ENCODE results near the gene SNRNP200. TPM values are rescaled to one million over a fixed set of nuclear protein-coding genes. Genes with fewer than 3 reads are reported as not detected.

Gene SNRNP200
- total RNA-seq, 2 donors from 2014 or later: 117 to 148 TPM

DNA sequence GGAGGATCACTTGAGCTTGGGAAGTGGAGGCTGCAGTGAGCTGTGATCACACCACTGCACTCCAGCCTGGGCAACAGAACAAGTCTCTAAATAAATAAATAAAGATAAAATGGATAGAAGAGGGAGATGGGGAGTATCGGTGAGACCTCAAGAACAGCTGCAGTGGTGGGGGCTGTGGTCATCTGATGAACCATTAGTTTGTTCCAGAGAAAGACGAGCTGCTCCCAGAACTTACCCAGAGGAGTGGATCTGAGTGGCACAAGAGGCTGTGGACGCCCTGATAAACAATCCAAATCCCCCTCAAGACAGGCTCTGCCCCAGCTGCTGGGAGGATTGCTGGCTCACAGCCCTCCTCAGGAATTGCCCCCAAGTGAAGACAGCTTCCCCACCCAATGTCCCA is 66.3 kb downstream of the SNRNP200 start:
- H3K27me3 ChIP-seq (replicated peaks; ENCODE audit: insufficient read depth): no peaks in the 10 kb centered on the region
- H3K36me3 ChIP-seq: no peaks in the 10 kb centered on the region
- DNase-seq (ENCODE audit: low spot score): no peak
- H3K4me1 ChIP-seq (replicated peaks): no peaks in the 10 kb centered on the region
- WGBS: 93% methylated on average over 3 of the region's 3 CpGs
- no peak overlapping the region for H3K4me3 ChIP-seq
- no peaks in the 10 kb centered on the region for H3K9me3 ChIP-seq
- intact Hi-C loops (cut with DNase I): no loop called here
- no peak for TF ChIP-seq POLR2A (IDR thresholded peaks at IDR 0.05)
- no peak for TF ChIP-seq POLR2AphosphoS5 (IDR thresholded peaks at IDR 0.05)
- TF ChIP-seq, protein P1, sequence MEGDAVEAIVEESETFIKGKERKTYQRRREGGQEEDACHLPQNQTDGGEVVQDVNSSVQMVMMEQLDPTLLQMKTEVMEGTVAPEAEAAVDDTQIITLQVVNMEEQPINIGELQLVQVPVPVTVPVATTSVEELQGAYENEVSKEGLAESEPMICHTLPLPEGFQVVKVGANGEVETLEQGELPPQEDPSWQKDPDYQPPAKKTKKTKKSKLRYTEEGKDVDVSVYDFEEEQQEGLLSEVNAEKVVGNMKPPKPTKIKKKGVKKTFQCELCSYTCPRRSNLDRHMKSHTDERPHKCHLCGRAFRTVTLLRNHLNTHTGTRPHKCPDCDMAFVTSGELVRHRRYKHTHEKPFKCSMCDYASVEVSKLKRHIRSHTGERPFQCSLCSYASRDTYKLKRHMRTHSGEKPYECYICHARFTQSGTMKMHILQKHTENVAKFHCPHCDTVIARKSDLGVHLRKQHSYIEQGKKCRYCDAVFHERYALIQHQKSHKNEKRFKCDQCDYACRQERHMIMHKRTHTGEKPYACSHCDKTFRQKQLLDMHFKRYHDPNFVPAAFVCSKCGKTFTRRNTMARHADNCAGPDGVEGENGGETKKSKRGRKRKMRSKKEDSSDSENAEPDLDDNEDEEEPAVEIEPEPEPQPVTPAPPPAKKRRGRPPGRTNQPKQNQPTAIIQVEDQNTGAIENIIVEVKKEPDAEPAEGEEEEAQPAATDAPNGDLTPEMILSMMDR (IDR thresholded peaks at IDR 0.05): no peak
- H3K27ac ChIP-seq: no peak overlapping the region

DNA sequence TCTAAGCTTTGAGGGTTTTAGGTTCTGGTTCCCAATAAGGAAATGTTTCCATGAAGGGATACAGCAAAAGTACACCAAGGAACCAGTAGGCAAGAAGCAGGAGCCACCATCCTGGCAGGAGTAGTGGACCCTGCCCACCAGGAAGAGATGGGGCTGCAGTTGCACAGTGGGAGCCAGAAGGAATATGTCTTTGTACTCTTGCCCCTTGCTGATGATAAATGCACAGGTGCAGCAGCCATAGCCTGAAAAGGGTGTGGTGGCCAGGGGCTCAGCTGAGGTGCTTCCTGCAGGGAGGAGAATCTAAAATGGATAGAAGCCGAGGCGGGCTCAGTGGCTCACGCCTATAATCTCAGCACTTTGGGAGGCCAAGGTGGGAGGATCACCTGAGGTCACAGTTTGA is 67.1 kb downstream of the SNRNP200 start:
- H3K27ac ChIP-seq: no peak overlapping the region
- WGBS: 97% methylated on average over 3 of the region's 3 CpGs
- H3K36me3 ChIP-seq: no peaks in the 10 kb centered on the region
- H3K4me1 ChIP-seq (replicated peaks): no peaks in the 10 kb centered on the region
- H3K27me3 ChIP-seq (replicated peaks; ENCODE audit: insufficient read depth): no peaks in the 10 kb centered on the region
- TF ChIP-seq POLR2AphosphoS5 (IDR thresholded peaks at IDR 0.05) (no peak), POLR2A (IDR thresholded peaks at IDR 0.05) (no peak)
- TF ChIP-seq, protein P1 (IDR thresholded peaks at IDR 0.05): no peak
- intact Hi-C loops (cut with DNase I): no loop called here
- H3K4me3 ChIP-seq: no peak overlapping the region
- DNase-seq (ENCODE audit: low spot score): no peak
- no peaks in the 10 kb centered on the region for H3K9me3 ChIP-seq

DNA sequence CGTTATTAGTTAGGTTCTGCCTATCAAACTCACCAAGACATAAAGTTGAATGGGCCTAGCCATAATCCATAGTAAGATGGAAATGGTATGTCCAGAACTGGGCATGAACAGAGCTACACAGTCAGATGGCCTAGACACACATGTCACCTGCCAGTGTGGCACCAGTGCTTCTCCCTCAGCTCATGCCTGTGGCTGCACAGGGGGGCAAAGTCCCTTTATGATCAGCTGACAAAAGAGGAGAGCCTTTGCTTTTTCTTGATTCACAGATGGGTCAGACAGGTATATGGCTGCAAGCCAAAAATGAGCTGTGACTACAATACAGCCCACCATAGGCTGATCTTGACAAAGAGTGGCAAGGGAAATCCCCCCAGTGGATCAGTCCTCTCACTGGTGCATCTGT is 68.5 kb downstream of the SNRNP200 start:
- Histone ChIP-seq H3K36me3 (no peaks in the 10 kb centered on the region), H3K27ac (no peak overlapping the region), H3K4me3 (no peak overlapping the region), H3K4me1 (replicated peaks) (no peaks in the 10 kb centered on the region), H3K27me3 (replicated peaks; ENCODE audit: insufficient read depth) (no peaks in the 10 kb centered on the region), H3K9me3 (no peaks in the 10 kb centered on the region)
- 95% methylated on average over 1 of the region's 1 CpG for WGBS
- intact Hi-C loops (cut with DNase I): no loop called here
- TF ChIP-seq, protein P1 (IDR thresholded peaks at IDR 0.05): no peak
- no peak for TF ChIP-seq POLR2A (IDR thresholded peaks at IDR 0.05)
- TF ChIP-seq POLR2AphosphoS5 (IDR thresholded peaks at IDR 0.05): no peak
- no peak for DNase-seq (ENCODE audit: low spot score)

DNA sequence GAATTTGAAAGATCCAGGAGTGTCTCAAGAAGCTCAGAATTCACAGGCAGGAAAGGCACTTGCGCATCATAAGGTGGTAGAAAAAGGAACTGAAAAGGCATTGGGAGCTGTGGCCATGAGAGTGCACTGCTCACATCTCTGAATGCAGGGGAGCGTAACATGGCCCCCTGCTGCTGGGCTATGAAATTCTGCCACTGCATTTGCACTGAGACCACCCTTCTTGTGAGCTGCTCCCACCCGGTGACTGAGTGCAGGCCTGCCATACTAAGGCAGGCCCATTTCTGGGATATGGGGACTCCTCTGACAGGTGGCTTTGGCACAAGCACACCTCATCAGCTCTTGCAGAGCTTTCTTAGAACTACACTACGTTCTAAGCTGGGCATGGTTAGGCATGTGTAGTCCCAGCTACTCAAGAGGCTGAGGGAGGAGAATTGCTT is 71.4 kb downstream of the SNRNP200 start:
- intact Hi-C loops (cut with DNase I): no loop called here
- no peak for DNase-seq (ENCODE audit: low spot score)
- no peak overlapping the region for H3K4me3 ChIP-seq
- WGBS: 86% methylated on average over 4 of the region's 4 CpGs
- H3K27me3 ChIP-seq (replicated peaks; ENCODE audit: insufficient read depth): no peaks in the 10 kb centered on the region
- no peaks in the 10 kb centered on the region for H3K36me3 ChIP-seq
- TF ChIP-seq POLR2AphosphoS5 (IDR thresholded peaks at IDR 0.05) (no peak), POLR2A (IDR thresholded peaks at IDR 0.05) (no peak)
- TF ChIP-seq, protein P1 (IDR thresholded peaks at IDR 0.05): no peak
- H3K9me3 ChIP-seq: no peaks in the 10 kb centered on the region
- no peaks in the 10 kb centered on the region for H3K4me1 ChIP-seq (replicated peaks)
- no peak overlapping the region for H3K27ac ChIP-seq

DNA sequence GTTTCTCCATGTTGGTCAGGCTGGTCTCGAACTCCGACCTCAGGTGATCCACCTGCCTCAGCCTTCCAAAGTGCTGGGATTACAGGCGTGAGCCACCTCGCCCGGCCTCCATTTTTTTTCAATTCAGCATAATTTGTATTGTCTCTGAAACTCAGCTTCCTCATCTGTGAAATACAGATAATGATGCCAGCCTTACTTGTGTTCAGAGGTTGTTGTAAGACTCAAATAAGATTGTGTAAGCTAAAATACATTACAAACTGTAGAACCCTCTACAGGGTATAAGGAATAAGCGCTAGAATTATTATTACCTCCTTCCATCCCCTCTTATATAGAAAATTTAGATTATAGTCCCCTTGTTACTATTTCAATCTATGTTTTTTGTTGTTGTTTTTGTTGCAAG is 71.9 kb downstream of the SNRNP200 start:
- H3K27ac ChIP-seq: no peak overlapping the region
- no peaks in the 10 kb centered on the region for H3K4me1 ChIP-seq (replicated peaks)
- intact Hi-C loops (cut with DNase I): no loop called here
- no peaks in the 10 kb centered on the region for H3K27me3 ChIP-seq (replicated peaks; ENCODE audit: insufficient read depth)
- no peak for DNase-seq (ENCODE audit: low spot score)
- no peak overlapping the region for H3K4me3 ChIP-seq
- 93% methylated on average over 6 of the region's 6 CpGs for WGBS
- H3K9me3 ChIP-seq: no peaks in the 10 kb centered on the region
- no peaks in the 10 kb centered on the region for H3K36me3 ChIP-seq
- no peak for TF ChIP-seq POLR2A (IDR thresholded peaks at IDR 0.05)
- TF ChIP-seq POLR2AphosphoS5 (IDR thresholded peaks at IDR 0.05): no peak
- TF ChIP-seq, protein P1 (IDR thresholded peaks at IDR 0.05): no peak
